Esophagus muscularis mucosa (tissue), 4 donors: ENCODE measurements around the gene RAB8A.

ENCODE experiments used
- CTCF ChIP-seq, 3 experiments: fragments of 200-600 bp in 2 of 3; fragments of 450-650 bp in 1 of 3; sonication (generic) in 2 of 3; IDR thresholded peaks; one replicate each; pipeline ENCODE4 v1.5.1; 2017 to 2019; ENCODE audit warnings: antibody characterized with exemption in 3 of 3, mild to moderate bottlenecking in 2 of 3, moderate library complexity in 1 of 3
- EP300 ChIP-seq: sonication (generic); formaldehyde crosslinking; IDR thresholded peaks from one replicate; pipeline ENCODE4 v1.6.1; 2017; ENCODE audit warnings: antibody characterized with exemption
- POLR2A ChIP-seq: fragments of 450-650 bp; IDR thresholded peaks from one replicate; pipeline ENCODE4 v1.6.1; 2017; ENCODE audit warnings: antibody characterized with exemption, moderate library complexity, mild to moderate bottlenecking, low read depth

- TF ChIP-seq CTCF (IDR thresholded peaks at IDR 0.05), result no peak
- TF ChIP-seq POLR2A, result no peak
- TF ChIP-seq EP300, result no peak
These were observed 56.9 kb downstream of the RAB8A start for GRCh38 chr19:16168465-16169081.
